Activated CD8-positive, alpha-beta T cell treated with anti-CD3 and anti-CD28 coated beads for 36 hours (primary cell): ENCODE data around the gene POMGNT2. TPM values are rescaled to one million over a fixed set of nuclear protein-coding genes. Genes with fewer than 3 reads are reported as not detected.

Source experiments
- ATAC-seq: fragments of 200-7000 bp; cut with Tn5 transposase; one replicate; pipeline ENCODE4 v1.10.0; 2021; ENCODE audit warnings: mild to moderate bottlenecking, moderate library complexity
- CTCF ChIA-PET: fragments of 350-600 bp; sonication (Branson Sonifier 250); formaldehyde crosslinking; loops from one replicate; lab custom pipeline; 2021; ENCODE audit warnings: antibody characterized with exemption; lab: Charles Lee
- POLR2A ChIA-PET: fragments of 350-600 bp; sonication (Branson Sonifier 250); formaldehyde crosslinking; loops from one replicate; lab custom pipeline; 2021; ENCODE audit warnings: antibody characterized with exemption; lab: Charles Lee
- DNase-seq: peaks from one replicate; pipeline ENCODE4 v3.0.0-alpha.2; 2020
- H3K27ac Mint-ChIP-seq: one replicate; pipeline ENCODE4 v1.8.0; 2021; ENCODE audit warnings: mild to moderate bottlenecking, mixed read lengths
- H3K27me3 Mint-ChIP-seq: one replicate; pipeline ENCODE4 v1.8.0; 2021; ENCODE audit warnings: mixed read lengths
- H3K36me3 Mint-ChIP-seq: one replicate; pipeline ENCODE4 v1.8.0; 2021; ENCODE audit warnings: low read depth, mixed read lengths
- H3K4me1 Mint-ChIP-seq: one replicate; pipeline ENCODE4 v1.8.0; 2021; ENCODE audit warnings: low read depth, mixed read lengths
- H3K4me3 Mint-ChIP-seq: one replicate; pipeline ENCODE4 v1.8.0; 2021; ENCODE audit warnings: mild to moderate bottlenecking, moderate library complexity, mixed read lengths
- H3K9me3 Mint-ChIP-seq: one replicate; pipeline ENCODE4 v1.8.0; 2021; ENCODE audit warnings: mixed read lengths
- intact Hi-C: fragments of 100-400 bp; cut with micrococcal nuclease; formaldehyde crosslinking; loops from one replicate; pipeline ENCODE4 v1.10.0; 2022
- total RNA-seq, 2 experiments: library from RNA; stranded (reverse); gene quantifications; one replicate each; pipeline ENCODE4 v1.2.3, GENCODE V29; 2021
- TF ChIP-seq, protein P1 (sequence below): fragments of 200-600 bp; IDR thresholded peaks from one replicate; pipeline ENCODE4 v1.8.0; 2022; ENCODE audit warnings: antibody characterized with exemption, mild to moderate bottlenecking

The POMGNT2 gene
- total RNA-seq, 2 experiments from 2014 or later: 11.9 to 12.0 TPM

DNA sequence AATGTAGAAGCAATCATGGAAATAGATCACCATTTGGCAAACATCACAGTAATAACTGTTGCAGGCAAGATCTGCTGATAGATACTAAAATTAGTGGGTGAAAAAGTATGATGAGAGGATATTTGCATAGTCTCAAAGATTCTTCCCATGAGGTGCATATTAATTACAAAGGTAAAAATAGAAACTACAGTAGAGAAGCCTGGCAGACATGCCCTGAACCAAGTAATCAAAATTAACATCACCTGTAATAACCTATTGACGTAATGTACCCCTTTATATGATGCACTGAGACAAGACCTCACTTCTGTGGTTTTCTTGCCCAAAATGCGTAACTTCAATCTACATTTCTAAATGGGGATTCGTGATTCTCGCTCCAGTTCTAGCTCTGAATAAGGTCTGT lies 14.4 kb downstream of the POMGNT2 start:
- H3K9me3 Mint-ChIP-seq: no peaks in the 10 kb centered on the region
- no peak overlapping the region for H3K4me3 Mint-ChIP-seq
- H3K27ac Mint-ChIP-seq: no peak overlapping the region
- H3K36me3 Mint-ChIP-seq: peaks cover 4% of the 10 kb centered on the region
- TF ChIP-seq, protein P1, sequence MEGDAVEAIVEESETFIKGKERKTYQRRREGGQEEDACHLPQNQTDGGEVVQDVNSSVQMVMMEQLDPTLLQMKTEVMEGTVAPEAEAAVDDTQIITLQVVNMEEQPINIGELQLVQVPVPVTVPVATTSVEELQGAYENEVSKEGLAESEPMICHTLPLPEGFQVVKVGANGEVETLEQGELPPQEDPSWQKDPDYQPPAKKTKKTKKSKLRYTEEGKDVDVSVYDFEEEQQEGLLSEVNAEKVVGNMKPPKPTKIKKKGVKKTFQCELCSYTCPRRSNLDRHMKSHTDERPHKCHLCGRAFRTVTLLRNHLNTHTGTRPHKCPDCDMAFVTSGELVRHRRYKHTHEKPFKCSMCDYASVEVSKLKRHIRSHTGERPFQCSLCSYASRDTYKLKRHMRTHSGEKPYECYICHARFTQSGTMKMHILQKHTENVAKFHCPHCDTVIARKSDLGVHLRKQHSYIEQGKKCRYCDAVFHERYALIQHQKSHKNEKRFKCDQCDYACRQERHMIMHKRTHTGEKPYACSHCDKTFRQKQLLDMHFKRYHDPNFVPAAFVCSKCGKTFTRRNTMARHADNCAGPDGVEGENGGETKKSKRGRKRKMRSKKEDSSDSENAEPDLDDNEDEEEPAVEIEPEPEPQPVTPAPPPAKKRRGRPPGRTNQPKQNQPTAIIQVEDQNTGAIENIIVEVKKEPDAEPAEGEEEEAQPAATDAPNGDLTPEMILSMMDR: no peak
- intact Hi-C loops: no loop called here
- ChIA-PET CTCF (interaction anchor here (1.4 to 2.5 kb wide), 2 partner anchors 20 to 130 kb away, joined by 4 to 16 read pairs; no protein-coding TSS in a partner anchor), POLR2A (no interaction called here)
- DNase-seq: no peak
- H3K27me3 Mint-ChIP-seq: no peaks in the 10 kb centered on the region
- peaks cover 7% of the 10 kb centered on the region for H3K4me1 Mint-ChIP-seq
- ATAC-seq: no peak

DNA sequence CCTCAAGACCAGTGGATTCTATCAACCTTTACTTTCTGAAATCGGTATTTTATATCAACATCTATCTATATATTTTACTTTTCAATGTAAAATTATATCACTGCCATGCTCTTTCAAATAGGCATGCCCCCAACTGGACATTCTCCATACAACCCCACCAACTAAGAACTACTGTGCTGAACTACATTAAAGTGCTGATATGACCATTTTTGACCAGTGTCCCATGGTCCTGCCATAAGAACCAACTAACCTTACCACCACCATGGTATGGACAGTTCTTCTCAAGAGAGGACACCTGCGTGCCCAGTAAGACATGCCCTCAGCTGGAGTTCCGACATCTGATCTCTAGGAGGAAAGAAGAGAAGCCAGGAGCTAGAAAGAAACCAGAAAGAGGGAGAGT lies 15.6 kb downstream of the POMGNT2 start:
- TF ChIP-seq, protein P1: no peak
- intact Hi-C loops: no loop called here
- DNase-seq (no peak), ATAC-seq (no peak)
- Mint-ChIP-seq H3K36me3 (peaks cover 4% of the 10 kb centered on the region), H3K27ac (no peak overlapping the region), H3K4me3 (no peak overlapping the region), H3K27me3 (no peaks in the 10 kb centered on the region), H3K9me3 (no peaks in the 10 kb centered on the region), H3K4me1 (peaks cover 9% of the 10 kb centered on the region)
- POLR2A ChIA-PET: no interaction called here
- CTCF ChIA-PET: no interaction called here

DNA sequence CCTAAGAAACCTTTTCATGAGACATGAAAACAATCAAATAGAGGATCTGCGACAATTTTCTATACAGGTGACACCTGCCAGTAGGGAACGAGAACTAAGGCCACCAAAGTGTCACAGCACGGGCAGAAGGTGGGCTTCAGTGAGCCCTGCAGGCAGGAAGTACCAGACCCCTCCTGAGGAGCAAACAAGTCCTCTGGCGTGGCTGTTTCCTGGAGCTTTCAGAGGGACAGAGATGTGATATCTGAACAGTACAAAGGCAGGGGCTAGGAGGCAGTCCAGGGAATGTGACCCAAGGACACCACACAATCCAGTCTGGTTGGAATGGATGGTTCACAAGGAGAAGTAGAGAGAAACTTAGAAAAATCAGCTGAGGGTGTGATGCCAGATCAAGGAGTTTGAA lies 16.8 kb downstream of the POMGNT2 start:
- TF ChIP-seq, protein P1: no peak
- Mint-ChIP-seq H3K9me3 (no peaks in the 10 kb centered on the region), H3K36me3 (peaks cover 7% of the 10 kb centered on the region), H3K27ac (no peak overlapping the region), H3K27me3 (no peaks in the 10 kb centered on the region), H3K4me3 (no peak overlapping the region), H3K4me1 (peaks cover 9% of the 10 kb centered on the region)
- CTCF ChIA-PET: interaction anchor here (1.0 to 2.5 kb wide), 3 partner anchors 8 to 128 kb away, joined by 3 to 9 read pairs (median 3); no protein-coding TSS in a partner anchor
- DNase-seq: no peak
- no peak for ATAC-seq
- intact Hi-C loops: no loop called here
- POLR2A ChIA-PET: interaction anchor here (1.0 kb wide), 1 partner anchor 12 kb away, joined by 3 read pairs; no protein-coding TSS in a partner anchor

DNA sequence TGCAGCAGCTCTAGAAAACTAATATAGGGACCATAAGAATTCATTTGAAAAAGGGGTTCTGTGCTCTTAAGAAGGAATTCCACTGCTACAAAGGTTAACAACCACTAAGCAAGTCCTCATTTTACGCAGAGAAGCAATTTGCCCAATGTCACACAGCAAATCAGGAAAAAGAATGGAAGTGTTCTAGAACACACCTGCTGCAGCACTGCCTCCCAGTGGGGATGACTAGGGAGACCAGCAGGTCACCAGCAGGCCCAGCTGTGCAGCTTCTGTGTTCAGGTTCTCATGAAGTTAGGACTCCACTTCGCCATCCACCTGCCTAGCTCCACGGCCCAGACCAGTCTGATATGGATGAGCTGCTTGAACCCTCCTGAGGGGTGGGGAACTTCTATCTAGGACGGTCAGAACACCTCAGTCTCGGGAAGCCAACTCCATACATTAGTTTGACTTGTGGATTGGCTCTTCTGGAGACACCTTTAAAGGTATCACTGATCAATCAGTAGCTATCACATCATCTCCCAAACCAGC lies 18.6 kb downstream of the POMGNT2 start:
- H3K27me3 Mint-ChIP-seq: no peaks in the 10 kb centered on the region

More for the DNA sequence above, 18.6 kb downstream of the POMGNT2 start:
- ChIA-PET CTCF (interaction anchor here (0.7 to 2.5 kb wide), 4 partner anchors 16 to 126 kb away, joined by 3 to 9 read pairs (median 5); no protein-coding TSS in a partner anchor), POLR2A (interaction anchor here (0.7 kb wide), 1 partner anchor 368 kb away, joined by 3 read pairs; no protein-coding TSS in a partner anchor)
- no peak for ATAC-seq
- no peak overlapping the region for H3K4me3 Mint-ChIP-seq
- peaks cover 14% of the 10 kb centered on the region for H3K36me3 Mint-ChIP-seq
- no peak for DNase-seq
- TF ChIP-seq, protein P1: no peak
- H3K9me3 Mint-ChIP-seq: no peaks in the 10 kb centered on the region
- H3K4me1 Mint-ChIP-seq: peaks cover 9% of the 10 kb centered on the region
- H3K27ac Mint-ChIP-seq: no peak overlapping the region
- intact Hi-C loops: no loop called here
